GM19438 (cell line): ENCODE measurements around the gene STAG2.

Source experiments
- ATAC-seq: cut with Tn5 transposase; IDR thresholded peaks from one replicate; pipeline ENCODE4 v1.9.1; 2021; ENCODE audit warnings: low read depth; ENCODE audit not compliant: unreplicated experiment

The STAG2 gene

DNA sequence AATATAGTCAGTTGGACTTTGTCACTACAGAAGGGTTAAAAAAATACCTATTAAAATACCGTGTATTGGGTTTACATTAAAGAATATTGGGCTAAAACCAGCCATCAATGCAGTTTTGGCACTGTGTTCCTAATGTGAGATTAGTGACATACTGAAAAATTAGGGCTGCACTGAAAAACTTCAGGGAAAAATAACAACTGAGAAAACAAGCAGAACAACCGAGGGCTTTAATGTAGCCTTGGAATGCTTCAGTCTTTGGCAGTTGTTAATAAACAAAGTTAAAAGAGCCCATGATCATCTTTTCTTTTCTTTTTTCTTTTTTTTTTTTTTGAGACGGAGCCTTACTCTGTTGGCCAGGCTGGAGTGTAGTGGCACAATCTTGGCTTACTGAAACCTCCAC, 12.4 kb downstream of the STAG2 start:
- ATAC-seq = no peak

- no peak for ATAC-seq
Measured at GRCh38 chrX:123975180-123975579, 13.7 kb downstream of the STAG2 start.

DNA sequence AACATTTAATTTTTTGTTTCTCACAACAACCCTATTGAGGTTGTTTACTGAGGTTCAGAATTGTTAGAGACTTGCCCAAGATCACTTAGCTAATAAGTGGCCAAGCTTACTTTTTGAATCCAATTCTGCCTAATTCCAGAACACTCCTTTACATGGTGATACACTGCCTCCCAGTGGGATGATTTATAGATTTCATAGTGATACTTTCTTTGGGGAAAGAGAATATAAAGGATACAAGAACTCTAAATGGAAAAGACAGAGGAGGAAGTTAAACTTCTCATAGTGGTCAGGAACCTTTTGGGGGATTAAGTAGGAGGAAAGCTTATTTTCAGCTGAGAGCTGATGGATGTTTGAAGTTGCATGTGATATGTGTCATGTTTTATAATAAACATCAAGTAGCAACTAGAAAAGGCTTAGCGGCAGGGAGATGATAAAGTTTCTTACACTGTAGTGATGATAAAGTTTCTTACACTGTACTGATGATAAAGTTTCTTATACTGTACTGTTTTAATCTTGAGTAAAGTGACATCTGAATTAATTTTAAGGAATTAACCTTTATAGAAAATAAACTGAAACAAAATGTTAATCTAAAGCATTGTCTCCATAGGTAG, 15.3 kb downstream of the STAG2 start:
- no peak for ATAC-seq

GRCh38 chrX:123983240-123983639, 21.7 kb downstream of the STAG2 start:
- ATAC-seq = no peak

GRCh38 chrX:123986377-123986776, 24.9 kb downstream of the STAG2 start:
- no peak for ATAC-seq

- no peak for ATAC-seq
Measured at GRCh38 chrX:123988423-123989111, 27.1 kb downstream of the STAG2 start.

DNA sequence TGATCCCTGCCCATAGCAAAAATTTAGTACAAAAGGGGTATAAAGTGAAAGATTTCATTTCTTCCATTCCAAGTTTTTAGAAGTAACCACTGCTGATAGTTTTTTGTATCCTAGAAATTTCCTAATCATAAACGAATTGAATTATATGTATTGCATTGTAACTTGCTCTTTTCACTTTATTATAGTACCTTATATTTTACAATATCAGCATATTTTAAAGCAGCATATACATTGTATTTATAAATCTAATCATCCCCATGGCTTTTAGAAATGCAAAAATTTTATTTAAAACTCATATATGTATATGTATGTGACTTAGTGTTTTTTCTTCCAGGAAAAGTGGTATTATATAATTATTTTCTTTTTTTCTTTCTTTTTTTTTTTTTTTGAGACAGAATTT, 27.7 kb downstream of the STAG2 start:
- ATAC-seq = no peak

DNA sequence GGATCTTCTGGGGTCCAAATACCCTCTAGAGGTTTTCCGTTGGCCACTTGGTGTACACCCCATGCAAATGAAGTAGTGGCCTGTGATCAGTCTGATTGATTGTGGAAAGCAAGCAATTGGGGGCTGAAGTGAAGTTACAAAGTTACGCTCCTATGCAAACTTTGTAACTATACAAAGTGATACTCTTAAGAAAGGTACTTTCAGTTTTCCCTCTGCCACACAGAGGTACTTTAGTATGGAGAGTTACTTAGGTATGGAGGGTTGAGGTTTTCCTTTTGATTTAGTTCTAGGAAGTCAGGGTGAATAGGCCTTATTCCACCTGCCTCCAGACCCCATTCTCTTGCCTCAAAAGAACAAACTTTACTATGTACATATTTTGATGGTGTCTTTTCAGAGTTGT, 28.7 kb downstream of the STAG2 start:
- ATAC-seq = no peak

GRCh38 chrX:123990602-123991001, 29.1 kb downstream of the STAG2 start:
- ATAC-seq = no peak

GRCh38 chrX:123993326-123993725, 31.8 kb downstream of the STAG2 start:
- ATAC-seq = no peak

GRCh38 chrX:123993904-123994635, 32.6 kb downstream of the STAG2 start:
- no peak for ATAC-seq

- no peak for ATAC-seq
Measured at GRCh38 chrX:123994730-123995129, 33.2 kb downstream of the STAG2 start.

DNA sequence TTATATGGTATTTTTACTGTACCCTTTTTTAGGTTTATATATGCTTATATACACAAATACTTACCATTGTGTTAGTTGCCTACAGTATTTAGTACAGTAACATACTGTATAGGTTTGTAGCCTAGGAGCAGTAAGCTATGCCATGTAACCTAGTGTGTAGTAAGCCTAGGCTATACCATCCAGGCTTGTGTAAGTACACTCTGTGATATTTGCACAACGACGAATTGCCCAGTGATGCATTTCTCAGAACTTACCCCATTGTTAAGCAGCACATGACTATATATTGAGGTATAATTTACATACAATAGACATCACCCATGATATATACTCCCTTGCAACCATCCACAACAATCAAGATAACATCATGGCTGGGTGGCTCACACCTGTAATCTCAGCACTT, 40.1 kb downstream of the STAG2 start:
- no peak for ATAC-seq

GRCh38 chrX:124005228-124005627, 43.7 kb downstream of the STAG2 start:
- no peak for ATAC-seq

- no peak for ATAC-seq
Measured at GRCh38 chrX:124010157-124010556, 48.7 kb downstream of the STAG2 start.

- ATAC-seq = no peak
Measured at GRCh38 chrX:124010566-124010965, 49.1 kb downstream of the STAG2 start.

DNA sequence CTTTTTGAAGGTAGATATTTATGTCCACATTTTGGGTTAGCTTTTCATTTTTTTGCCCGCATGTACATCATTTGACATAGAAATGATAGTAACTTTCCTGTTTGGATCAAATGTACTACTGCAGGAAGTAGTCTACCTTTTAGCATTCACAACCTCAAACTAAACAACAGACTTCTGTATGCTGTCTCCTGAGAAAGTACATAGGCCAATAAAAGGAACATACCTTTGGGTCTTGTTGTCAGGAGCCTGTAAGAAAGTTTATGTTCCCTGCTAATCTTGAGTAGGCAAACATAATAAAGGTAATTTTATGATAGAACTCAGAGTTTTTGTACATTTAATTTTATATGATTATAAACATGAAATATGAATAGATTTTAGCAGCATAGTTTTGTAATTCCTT, 54.2 kb downstream of the STAG2 start:
- no peak for ATAC-seq

GRCh38 chrX:124016825-124017224, 55.3 kb downstream of the STAG2 start:
- ATAC-seq = no peak

- no peak for ATAC-seq
Measured at GRCh38 chrX:124018023-124018422, 56.5 kb downstream of the STAG2 start.

DNA sequence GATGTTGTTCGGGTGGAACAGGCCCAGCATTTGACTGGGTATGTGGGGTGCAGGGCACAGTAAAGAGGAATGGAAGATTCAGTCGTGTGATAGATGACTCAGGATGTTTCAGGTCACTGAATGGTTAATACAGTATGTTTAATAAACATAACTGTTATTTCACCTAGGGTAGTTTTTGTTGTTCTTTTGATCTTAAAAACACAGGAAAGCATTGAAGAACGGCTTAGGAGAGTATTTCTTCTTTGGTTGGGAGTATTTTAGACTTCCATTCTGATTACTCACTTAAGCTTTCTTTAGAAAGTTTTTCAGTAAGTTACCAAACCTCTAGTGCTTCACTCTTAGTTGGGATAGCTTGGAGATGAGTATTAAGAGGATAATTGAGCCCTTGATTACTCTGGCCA, 62.3 kb downstream of the STAG2 start:
- ATAC-seq = no peak

DNA sequence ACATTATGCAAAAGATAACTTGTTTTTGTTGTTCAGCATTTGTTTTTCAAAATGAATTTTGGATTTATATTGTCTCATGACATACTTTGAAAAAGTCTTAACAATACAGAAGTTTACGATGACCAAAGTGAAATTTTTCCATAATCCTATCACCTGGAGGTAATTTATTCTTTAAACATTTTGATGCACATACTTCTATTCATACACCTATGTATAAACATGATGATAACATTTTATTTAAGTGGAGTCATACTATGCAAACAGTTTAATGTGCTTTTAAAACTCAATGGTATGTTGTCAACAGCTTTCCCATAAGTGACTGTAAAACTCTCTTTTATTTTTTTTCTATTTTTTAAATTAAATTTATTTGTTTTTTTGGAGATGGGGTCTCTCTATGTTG, 65.0 kb downstream of the STAG2 start:
- no peak for ATAC-seq

DNA sequence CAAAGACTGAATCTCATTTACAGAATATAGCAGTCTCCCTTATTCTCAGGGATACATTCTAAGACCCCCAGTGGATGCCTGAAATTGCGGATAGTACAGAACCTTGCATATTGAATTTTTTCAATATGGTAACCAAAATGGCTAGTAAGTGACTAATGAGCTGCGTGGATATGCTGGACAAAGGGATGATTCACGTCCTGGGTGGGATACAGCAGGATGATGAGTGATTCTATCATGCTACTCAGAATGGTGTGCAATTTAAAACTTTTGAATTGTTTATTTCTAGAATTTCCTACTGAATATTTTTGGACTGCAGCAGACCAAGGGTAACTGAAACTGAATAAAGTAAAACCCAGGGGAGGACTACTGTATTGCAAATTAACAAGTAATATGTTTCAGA, 66.7 kb downstream of the STAG2 start:
- no peak for ATAC-seq
